ENCODE measurements around the gene ERI2.
"Not testable (repeated sequence)": the region's sequence is repeated elsewhere in the genome, so short reads cannot be mapped to it uniquely, and the experiment has no call there.

The ERI2 gene

GRCh38 chr16:20838240-20838639 lies 32.0 kb upstream of the ERI2 start:
- Mint-ChIP-seq H3K9me3 (peaks cover 5% of the 10 kb centered on the region), H3K36me3 (ENCODE audit: low read depth) (peaks cover 72% of the 10 kb centered on the region), H3K27ac (no peak overlapping the region), H3K4me3 (no peak overlapping the region), H3K27me3 (ENCODE audit: low read depth) (no peaks in the 10 kb centered on the region), H3K4me1 (ENCODE audit: low read depth) (peaks cover 5% of the 10 kb centered on the region)
- no peak for DNase-seq (ENCODE audit: low spot score)

DNA sequence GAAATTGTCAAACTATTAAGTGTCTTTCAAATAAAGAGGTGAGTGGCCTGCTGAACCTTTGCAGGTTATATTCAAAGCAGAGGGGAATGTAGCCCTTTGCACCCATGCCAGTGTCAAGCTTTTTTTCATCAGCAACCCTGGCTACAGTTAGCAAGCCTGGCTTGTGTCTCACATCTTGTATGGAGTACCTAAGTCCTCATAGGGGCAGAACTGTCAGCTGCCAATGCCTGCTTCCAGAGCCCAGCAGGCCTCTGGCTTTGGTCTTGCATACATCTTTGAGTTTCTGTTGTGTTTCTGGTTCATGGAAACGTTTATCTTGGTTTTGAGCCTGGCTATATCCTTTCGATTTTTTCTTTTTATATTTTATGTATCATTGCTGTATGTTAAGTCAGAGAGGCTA lies 26.8 kb upstream of the ERI2 start:
- no peaks in the 10 kb centered on the region for H3K4me1 Mint-ChIP-seq (ENCODE audit: low read depth)
- no peaks in the 10 kb centered on the region for H3K27me3 Mint-ChIP-seq (ENCODE audit: low read depth)
- DNase-seq (ENCODE audit: low spot score) = no peak
- H3K9me3 Mint-ChIP-seq = peaks cover 5% of the 10 kb centered on the region
- H3K4me3 Mint-ChIP-seq = no peak overlapping the region
- H3K36me3 Mint-ChIP-seq (ENCODE audit: low read depth) = peaks cover 54% of the 10 kb centered on the region
- H3K27ac Mint-ChIP-seq = no peak overlapping the region

- no peak for DNase-seq (ENCODE audit: low spot score)
- peaks cover 43% of the 10 kb centered on the region for H3K36me3 Mint-ChIP-seq (ENCODE audit: low read depth)
- peaks cover 5% of the 10 kb centered on the region for H3K9me3 Mint-ChIP-seq
- H3K4me3 Mint-ChIP-seq = no peak overlapping the region
- H3K27ac Mint-ChIP-seq = no peak overlapping the region
- no peaks in the 10 kb centered on the region for H3K27me3 Mint-ChIP-seq (ENCODE audit: low read depth)
- H3K4me1 Mint-ChIP-seq (ENCODE audit: low read depth) = no peaks in the 10 kb centered on the region
Observed at GRCh38 chr16:20830372-20830771, 24.1 kb upstream of the ERI2 start.

GRCh38 chr16:20829536-20829935 lies 23.3 kb upstream of the ERI2 start:
- DNase-seq (ENCODE audit: low spot score) = no peak
- H3K4me3 Mint-ChIP-seq = no peak overlapping the region
- H3K36me3 Mint-ChIP-seq (ENCODE audit: low read depth) = peaks cover 38% of the 10 kb centered on the region
- no peaks in the 10 kb centered on the region for H3K27me3 Mint-ChIP-seq (ENCODE audit: low read depth)
- peaks cover 2% of the 10 kb centered on the region for H3K4me1 Mint-ChIP-seq (ENCODE audit: low read depth)
- peaks cover 2% of the 10 kb centered on the region for H3K9me3 Mint-ChIP-seq
- H3K27ac Mint-ChIP-seq = no peak overlapping the region

DNA sequence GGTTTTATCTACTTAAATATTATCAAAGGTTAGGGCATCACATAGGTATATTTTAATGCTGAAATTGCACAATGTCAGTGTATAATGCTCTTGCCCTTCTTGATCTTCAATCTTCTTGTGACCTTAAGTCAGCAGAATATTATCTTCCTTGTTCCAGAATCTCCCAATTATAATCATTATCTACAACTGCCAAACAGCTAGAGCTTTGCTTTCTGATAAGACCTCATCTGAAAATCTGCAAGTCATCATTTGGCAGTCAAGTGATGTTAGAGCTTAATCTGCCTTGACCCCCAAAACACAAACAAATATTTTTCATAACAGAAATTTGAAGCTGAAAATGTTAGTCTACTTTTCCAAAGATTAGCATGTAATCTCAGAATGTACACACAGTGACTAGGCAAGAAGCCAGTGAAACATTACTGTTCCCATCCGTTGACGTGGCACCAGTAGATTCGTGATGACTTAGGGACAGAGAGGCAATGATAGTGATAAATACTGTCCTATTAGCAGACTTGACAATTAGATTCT lies 19.8 kb upstream of the ERI2 start:
- no peaks in the 10 kb centered on the region for H3K27me3 Mint-ChIP-seq (ENCODE audit: low read depth)
- H3K27ac Mint-ChIP-seq = no peak overlapping the region
- no peak for DNase-seq (ENCODE audit: low spot score)
- no peaks in the 10 kb centered on the region for H3K9me3 Mint-ChIP-seq
- no peak overlapping the region for H3K4me3 Mint-ChIP-seq
- H3K4me1 Mint-ChIP-seq (ENCODE audit: low read depth) = peaks cover 24% of the 10 kb centered on the region
- peaks cover 42% of the 10 kb centered on the region for H3K36me3 Mint-ChIP-seq (ENCODE audit: low read depth)

GRCh38 chr16:20822521-20823325 lies 16.5 kb upstream of the ERI2 start:
- no peak for DNase-seq (ENCODE audit: low spot score)
- peak overlapping the region; percentile 14 for H3K4me3 Mint-ChIP-seq
- H3K36me3 Mint-ChIP-seq (ENCODE audit: low read depth) = peaks cover 49% of the 10 kb centered on the region
- H3K27me3 Mint-ChIP-seq (ENCODE audit: low read depth) = no peaks in the 10 kb centered on the region
- no peaks in the 10 kb centered on the region for H3K9me3 Mint-ChIP-seq
- H3K27ac Mint-ChIP-seq = peak overlapping the region; percentile 29
- H3K4me1 Mint-ChIP-seq (ENCODE audit: low read depth) = peaks cover 24% of the 10 kb centered on the region

GRCh38 chr16:20821682-20822081 lies 15.4 kb upstream of the ERI2 start:
- Mint-ChIP-seq H3K4me3 (no peak overlapping the region), H3K27ac (peak overlapping the region; percentile 1), H3K4me1 (ENCODE audit: low read depth) (peaks cover 24% of the 10 kb centered on the region), H3K9me3 (no peaks in the 10 kb centered on the region), H3K27me3 (ENCODE audit: low read depth) (no peaks in the 10 kb centered on the region), H3K36me3 (ENCODE audit: low read depth) (peaks cover 46% of the 10 kb centered on the region)
- DNase-seq (ENCODE audit: low spot score) = no peak

DNA sequence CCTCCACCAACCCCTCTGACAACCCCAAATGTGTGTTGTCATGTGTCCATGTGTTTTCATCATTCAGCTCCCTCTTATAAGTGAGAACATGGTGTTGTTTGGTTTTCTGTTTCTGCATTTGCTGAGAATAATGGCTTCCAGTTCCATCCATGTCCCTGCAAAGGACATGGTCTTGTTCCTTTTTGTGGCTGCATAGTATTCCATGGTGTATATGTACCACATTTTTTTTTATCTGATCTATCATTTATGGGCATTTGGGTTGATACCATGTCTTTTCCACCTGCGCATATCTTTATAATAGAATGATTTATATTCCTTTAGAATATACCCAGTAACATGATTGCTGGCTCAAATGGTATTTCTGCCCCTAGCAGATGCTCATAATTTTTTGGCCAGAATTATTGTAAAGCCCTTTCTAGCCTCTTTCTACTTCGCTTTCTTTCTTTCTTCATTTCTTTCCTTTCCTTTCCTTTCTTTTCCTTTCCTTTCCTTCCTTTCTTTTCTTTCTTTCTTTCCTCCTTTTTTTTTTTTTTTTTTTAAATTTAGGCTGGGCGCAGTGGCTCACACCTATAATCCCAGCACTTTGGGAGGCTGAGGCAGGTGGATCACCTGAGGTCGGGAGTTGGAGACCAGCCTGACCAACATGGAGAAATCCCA lies 12.8 kb upstream of the ERI2 start:
- DNase-seq (ENCODE audit: low spot score) = no peak
- H3K27ac Mint-ChIP-seq = no peak overlapping the region
- peaks cover 44% of the 10 kb centered on the region for H3K36me3 Mint-ChIP-seq (ENCODE audit: low read depth)

DNA sequence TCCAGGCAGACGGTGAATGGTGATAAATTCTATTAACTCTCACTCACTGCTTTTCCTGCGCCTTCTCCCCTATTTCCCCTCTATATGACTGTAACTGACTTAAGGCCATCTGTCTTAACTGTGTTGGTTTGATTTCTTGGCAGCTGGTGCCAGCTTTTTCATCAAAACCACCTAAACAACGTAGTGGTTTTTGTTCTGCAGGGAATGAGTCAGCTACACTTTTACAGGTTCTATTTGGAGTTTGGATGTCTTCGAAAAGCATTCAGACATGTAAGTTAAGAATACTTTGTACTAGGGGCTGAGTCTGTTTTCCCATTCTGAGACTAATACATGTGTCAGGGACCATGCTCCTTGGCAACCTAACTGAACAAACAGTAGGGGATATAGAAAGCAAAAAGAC lies 8.5 kb upstream of the ERI2 start:
- no peak for DNase-seq (ENCODE audit: low spot score)

More for the DNA sequence above, 12.8 kb upstream of the ERI2 start:
- no peaks in the 10 kb centered on the region for H3K9me3 Mint-ChIP-seq
- H3K27me3 Mint-ChIP-seq (ENCODE audit: low read depth) = no peaks in the 10 kb centered on the region
- peaks cover 27% of the 10 kb centered on the region for H3K4me1 Mint-ChIP-seq (ENCODE audit: low read depth)
- H3K4me3 Mint-ChIP-seq = no peak overlapping the region

DNA sequence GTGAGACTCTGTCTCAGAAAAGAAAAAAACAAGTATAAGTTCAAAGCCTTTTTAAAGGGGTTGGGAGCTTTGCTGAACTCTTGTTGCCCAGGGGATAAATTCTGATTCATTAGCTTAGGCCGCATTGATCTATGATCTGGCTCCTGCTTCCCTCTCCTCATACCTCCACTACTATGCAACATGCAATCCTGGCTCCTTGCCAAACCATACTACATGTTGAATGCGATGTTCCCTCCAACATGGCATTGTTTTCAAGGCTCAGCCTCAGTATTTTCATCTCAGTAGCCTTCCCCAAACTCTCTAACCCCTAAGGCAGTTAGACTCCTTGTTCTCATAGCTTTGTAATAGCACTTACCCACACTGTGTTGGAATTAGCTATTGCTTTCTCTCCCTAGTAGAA lies 6.2 kb upstream of the ERI2 start:
- peaks cover 26% of the 10 kb centered on the region for H3K4me1 Mint-ChIP-seq (ENCODE audit: low read depth)
- H3K9me3 Mint-ChIP-seq = no peaks in the 10 kb centered on the region
- H3K4me3 Mint-ChIP-seq = no peak overlapping the region
- DNase-seq (ENCODE audit: low spot score) = no peak
- peaks cover 19% of the 10 kb centered on the region for H3K36me3 Mint-ChIP-seq (ENCODE audit: low read depth)
- H3K27ac Mint-ChIP-seq = no peak overlapping the region
- no peaks in the 10 kb centered on the region for H3K27me3 Mint-ChIP-seq (ENCODE audit: low read depth)

More for the DNA sequence above, 8.5 kb upstream of the ERI2 start:
- H3K4me3 Mint-ChIP-seq = no peak overlapping the region
- no peaks in the 10 kb centered on the region for H3K9me3 Mint-ChIP-seq
- peaks cover 13% of the 10 kb centered on the region for H3K4me1 Mint-ChIP-seq (ENCODE audit: low read depth)
- no peaks in the 10 kb centered on the region for H3K27me3 Mint-ChIP-seq (ENCODE audit: low read depth)
- H3K27ac Mint-ChIP-seq = no peak overlapping the region
- peaks cover 22% of the 10 kb centered on the region for H3K36me3 Mint-ChIP-seq (ENCODE audit: low read depth)

GRCh38 chr16:20811889-20812439 lies 5.7 kb upstream of the ERI2 start:
- peaks cover 27% of the 10 kb centered on the region for H3K4me1 Mint-ChIP-seq (ENCODE audit: low read depth)
- H3K27me3 Mint-ChIP-seq (ENCODE audit: low read depth) = no peaks in the 10 kb centered on the region
- H3K27ac Mint-ChIP-seq = no peak overlapping the region
- DNase-seq (ENCODE audit: low spot score) = no peak
- no peak overlapping the region for H3K4me3 Mint-ChIP-seq
- H3K9me3 Mint-ChIP-seq = no peaks in the 10 kb centered on the region
- peaks cover 16% of the 10 kb centered on the region for H3K36me3 Mint-ChIP-seq (ENCODE audit: low read depth)

GRCh38 chr16:20807862-20808261 lies 1.6 kb upstream of the ERI2 start:
- peak overlapping the region; percentile 99 for H3K4me3 Mint-ChIP-seq
- peak overlapping the region; percentile 95 for H3K27ac Mint-ChIP-seq
- no peak for DNase-seq (ENCODE audit: low spot score)
- peaks cover 29% of the 10 kb centered on the region for H3K4me1 Mint-ChIP-seq (ENCODE audit: low read depth)
- H3K27me3 Mint-ChIP-seq (ENCODE audit: low read depth) = no peaks in the 10 kb centered on the region
- peaks cover 14% of the 10 kb centered on the region for H3K36me3 Mint-ChIP-seq (ENCODE audit: low read depth)
- H3K9me3 Mint-ChIP-seq = no peaks in the 10 kb centered on the region

- H3K27ac Mint-ChIP-seq = peak overlapping the region; percentile 95
- peaks cover 17% of the 10 kb centered on the region for H3K36me3 Mint-ChIP-seq (ENCODE audit: low read depth)
- DNase-seq (ENCODE audit: low spot score); H3K27me3 Mint-ChIP-seq (ENCODE audit: low read depth); H3K9me3 Mint-ChIP-seq: not testable (repeated sequence)
- peak overlapping the region; percentile 99 for H3K4me3 Mint-ChIP-seq
- peaks cover 25% of the 10 kb centered on the region for H3K4me1 Mint-ChIP-seq (ENCODE audit: low read depth)
Observed at GRCh38 chr16:20805684-20806167, 546 bp downstream of the ERI2 start.

All from T-helper 2 cell treated with Interferon-gamma antibody and Interleukin-4, amounts not matched to agents 5 μg/mL and 100 μg/mL, for 36 hours (primary cell).